Endothelial cell of umbilical vein (primary cell): ENCODE results near the gene RPS21. TPM values are rescaled to one million over a fixed set of nuclear protein-coding genes. Genes with fewer than 3 reads are reported as not detected.

Source experiments
- BruUV-seq: library from RNA; stranded (reverse); fragments of 400-500 nt; replicated peaks from 2 replicates; lab custom pipeline; 2021; lab: Mats Ljungman, UMichigan
- CTCF ChIA-PET: fragments of 300-600, 350-600 bp; sonication (Branson Sonifier 250); formaldehyde crosslinking; loops from one replicate; lab custom pipeline; 2021; ENCODE audit warnings: antibody characterized with exemption, inconsistent platforms; lab: Charles Lee
- POLR2A ChIA-PET: fragments of 300-600, 350-600 bp; sonication (Branson Sonifier 250); formaldehyde crosslinking; loops from one replicate; lab custom pipeline; 2021; ENCODE audit warnings: antibody characterized with exemption, inconsistent platforms; lab: Charles Lee
- DNase-seq: peaks from one replicate; pipeline ENCODE4 v3.0.0-alpha.2; 2011; ENCODE audit warnings: low read depth, low spot score
- FAIRE-seq: peaks from 2 replicates; lab custom pipeline; 2011; peaks lifted over from hg19 to GRCh38; lab: Jason Lieb, UNC
- H2AFZ ChIP-seq: 2 replicates; pipeline ENCODE4 v1.6.0; 2012; ENCODE audit warnings: low read depth, low read length, control low read depth, inconsistent platforms
- H3K27ac ChIP-seq: 2 replicates; pipeline ENCODE4 v1.5.1; 2011; ENCODE audit warnings: low read depth, mild to moderate bottlenecking, control low read depth, low read length, moderate library complexity; ENCODE audit not compliant: insufficient read depth
- H3K27me3 ChIP-seq, 2 experiments: 2 replicates each; pipeline versions ENCODE4 v1.6.0 to v1.6.1; 2011; ENCODE audit warnings: low read length in 2 of 2, mixed read lengths in 1 of 2; ENCODE audit not compliant: control insufficient read depth in 2 of 2, insufficient read depth in 2 of 2
- H3K36me3 ChIP-seq, 2 experiments: 2 replicates in 1 of 2; 3 replicates in 1 of 2; pipeline ENCODE4 v1.5.1; 2011; ENCODE audit warnings: low read length in 2 of 2, mild to moderate bottlenecking in 1 of 2, moderate library complexity in 1 of 2; ENCODE audit not compliant: control insufficient read depth in 2 of 2, insufficient read depth in 2 of 2; ENCODE audit errors: extremely low read depth in 1 of 2
- H3K4me1 ChIP-seq: 3 replicates; pipeline ENCODE4 v1.5.1; 2011; ENCODE audit warnings: mild to moderate bottlenecking, low read length; ENCODE audit not compliant: control insufficient read depth, insufficient read depth; ENCODE audit errors: extremely low read depth
- H3K4me2 ChIP-seq: 2 replicates; pipeline ENCODE4 v1.6.1; 2011; ENCODE audit warnings: low read length, control low read depth, mixed read lengths; ENCODE audit not compliant: insufficient read depth
- H3K4me3 ChIP-seq, 3 experiments: fragments of 200-600 bp in 1 of 3; sonication (generic), shearing (Covaris generic) in 1 of 3; replicated peaks in 1 of 3; 2 replicates each; pipeline ENCODE4 v1.5.1; 2011 to 2016; ENCODE audit warnings: control low read depth in 3 of 3, low read length in 3 of 3, mild to moderate bottlenecking in 2 of 3, inconsistent platforms in 1 of 3, low read depth in 1 of 3, moderate library complexity in 1 of 3; ENCODE audit not compliant: insufficient read depth in 1 of 3
- H3K79me2 ChIP-seq: 2 replicates; pipeline ENCODE4 v1.6.0; 2012; ENCODE audit warnings: low read length, inconsistent platforms; ENCODE audit not compliant: control insufficient read depth, insufficient read depth
- H3K9ac ChIP-seq: replicated peaks from 2 replicates; pipeline ENCODE3; 2011; ENCODE audit warnings: low read length, control low read depth; ENCODE audit not compliant: insufficient read depth; ENCODE audit errors: extremely low read depth
- H3K9me1 ChIP-seq: replicated peaks from 3 replicates; pipeline ENCODE4 v1.6.0; 2011; ENCODE audit warnings: mild to moderate bottlenecking, low read length; ENCODE audit not compliant: control insufficient read depth, insufficient read depth; ENCODE audit errors: extremely low read depth
- H3K9me3 ChIP-seq: replicated peaks from 2 replicates; pipeline ENCODE4 v1.5.1; 2012; ENCODE audit warnings: low read length, inconsistent platforms; ENCODE audit not compliant: control insufficient read depth, insufficient read depth
- H4K20me1 ChIP-seq: replicated peaks from 2 replicates; pipeline ENCODE3; 2011; ENCODE audit warnings: mild to moderate bottlenecking, low read length; ENCODE audit not compliant: control insufficient read depth, insufficient read depth; ENCODE audit errors: extremely low read depth
- EZH2 ChIP-seq: IDR thresholded peaks from 2 replicates; pipeline ENCODE4 v1.6.1; 2012; ENCODE audit warnings: borderline replicate concordance, low read depth, mild to moderate bottlenecking, moderate library complexity, low read length, inconsistent platforms; ENCODE audit not compliant: severe bottlenecking
- FOS ChIP-seq: IDR thresholded peaks from 2 replicates; pipeline ENCODE4 v1.6.1; 2011; ENCODE audit warnings: mild to moderate bottlenecking, low read length, moderate library complexity, borderline replicate concordance; ENCODE audit not compliant: insufficient read depth
- GATA2 ChIP-seq: IDR thresholded peaks from 2 replicates; pipeline ENCODE4 v1.7.0; 2011; ENCODE audit warnings: low read depth, mild to moderate bottlenecking, moderate library complexity, mixed read lengths, low read length; ENCODE audit not compliant: insufficient read length, insufficient read depth
- JUN ChIP-seq: IDR thresholded peaks from 2 replicates; pipeline ENCODE4 v1.6.1; 2011; ENCODE audit warnings: borderline replicate concordance, low read depth; ENCODE audit not compliant: insufficient read length, insufficient read depth
- MAX ChIP-seq: IDR thresholded peaks from 2 replicates; pipeline ENCODE4 v1.6.1; 2011; ENCODE audit not compliant: insufficient read depth, insufficient read length
- MYC ChIP-seq: IDR thresholded peaks from one replicate; pipeline ENCODE4 v1.6.1; 2011; ENCODE audit warnings: mild to moderate bottlenecking, low read depth, low read length
- POLR2A ChIP-seq: IDR thresholded peaks from 2 replicates; pipeline ENCODE4 v1.6.1; 2012; ENCODE audit warnings: low read depth, mild to moderate bottlenecking, control low read depth, low read length
- POLR2AphosphoS5 ChIP-seq: IDR thresholded peaks from 2 replicates; pipeline ENCODE4 v1.6.1; 2012; ENCODE audit warnings: low read depth, mild to moderate bottlenecking, control low read depth, low read length, moderate library complexity; ENCODE audit not compliant: insufficient read depth
- dilution Hi-C: fragments of 300-500 bp; cut with MboI; formaldehyde crosslinking; loops from one replicate; pipeline ENCODE4 v1.15.0; 2019; ENCODE audit warnings: low sequenced_read_pairs; ENCODE audit not compliant: extremely low pct_ligation_motif_present
- intact Hi-C: fragments of 100-400 bp; cut with micrococcal nuclease; formaldehyde crosslinking; loops from one replicate; pipeline ENCODE4 v1.10.0; 2022
- polyA plus RNA-seq, 4 experiments: library from polyadenylated mRNA; depleted of rRNA in 3 of 4; stranded (reverse) in 3 of 4; unstranded in 1 of 4; fragments of >200 nt; gene quantifications; 2 replicates each; pipeline versions ENCODE4 v1.2.1 to v1.2.3, GENCODE V29; 2011 to 2012; ENCODE audit warnings: missing spikeins in 1 of 4
- total RNA-seq: library from RNA; stranded (reverse); gene quantifications from 2 replicates; pipeline ENCODE4 v1.2.3, GENCODE V29; 2021

Gene RPS21
- total and polyA plus RNA-seq, 2 donors (not counting 3 experiments of a cell fraction or from before 2014, with no cell fraction given), result 1,644 to 7,710 TPM

GRCh38 chr20:62408640-62409039 is 21.7 kb downstream of the RPS21 start:
- dilution Hi-C loops, result no loop called here
- H3K79me2 ChIP-seq, result peaks cover 7% of the 10 kb centered on the region
- H4K20me1 ChIP-seq, result no peaks in the 10 kb centered on the region
- CTCF ChIA-PET, result interaction anchor here (1.2 to 2.9 kb wide), 4 partner anchors 39 to 234 kb away, joined by 3 to 32 read pairs (median 7); partner anchors contain the start of gene SLCO4A1
- H3K4me2 ChIP-seq, result no peak overlapping the region
- no peak overlapping the region for H3K27ac ChIP-seq
- H3K27me3 ChIP-seq, result no peaks in the 10 kb centered on the region
- H3K9me3 ChIP-seq, result no peaks in the 10 kb centered on the region
- H3K36me3 ChIP-seq, result no peaks in the 10 kb centered on the region
- DNase-seq (no peak), FAIRE-seq (no peak)
- intact Hi-C loops, result loop anchor here (5.0 kb wide), 1 partner anchor 209 kb away; no protein-coding TSS in a partner anchor
- no peak overlapping the region for H2AFZ ChIP-seq
- no peak overlapping the region for H3K9ac ChIP-seq
- no peaks in the 10 kb centered on the region for H3K9me1 ChIP-seq
- BruUV-seq, result no TSS peak
- H3K4me1 ChIP-seq, result peaks cover 11% of the 10 kb centered on the region
- TF ChIP-seq MAX, result no peak
- no peak for TF ChIP-seq POLR2AphosphoS5
- POLR2A ChIA-PET, result no interaction called here
- no peak overlapping the region for H3K4me3 ChIP-seq

GRCh38 chr20:62409086-62409853 is 22.4 kb downstream of the RPS21 start:
- Histone ChIP-seq H3K4me1 (peaks cover 11% of the 10 kb centered on the region), H3K4me2 (no peak overlapping the region), H3K4me3 (no peak overlapping the region), H3K9me1 (no peaks in the 10 kb centered on the region), H3K9ac (no peak overlapping the region), H3K79me2 (peaks cover 7% of the 10 kb centered on the region), H2AFZ (no peak overlapping the region), H3K36me3 (no peaks in the 10 kb centered on the region), H3K9me3 (no peaks in the 10 kb centered on the region), H4K20me1 (no peaks in the 10 kb centered on the region), H3K27me3 (no peaks in the 10 kb centered on the region), H3K27ac (no peak overlapping the region)
- ChIA-PET CTCF (interaction anchor here (1.0 to 2.9 kb wide), 13 partner anchors 9 to 563 kb away, joined by 3 to 32 read pairs (median 4); partner anchors contain the start of genes RBBP8NL and SLCO4A1), POLR2A (no interaction called here)
- intact Hi-C loops (loop anchor here (5.0 kb wide), 1 partner anchor 208 kb away; no protein-coding TSS in a partner anchor), dilution Hi-C loops (no loop called here)
- no peak for DNase-seq
- no TSS peak for BruUV-seq
- no peak for TF ChIP-seq JUN
- no peak for TF ChIP-seq MYC
- TF ChIP-seq POLR2A, result no peak
- no peak for TF ChIP-seq EZH2
- no peak for TF ChIP-seq FOS
- no peak for TF ChIP-seq GATA2
- no peak for FAIRE-seq
